Stomach (tissue), 9 donors: ENCODE measurements around the gene DNTT. TPM values are rescaled to one million over a fixed set of nuclear protein-coding genes. Genes with fewer than 3 reads are reported as not detected.
A peak's percentile ranks its signal among the peaks of the same experiment; 100 is the strongest.

Experiments used
- DNase-seq, 2 donors: peaks; one replicate each; pipeline versions ENCODE4 v3.0.0 to v3.0.0-alpha.2; 2013 to 2019
- H3K27ac ChIP-seq, 5 donors: fragments of 200-600 bp in 4 of 5; sonication (generic) in 4 of 5; one replicate each; pipeline ENCODE4 v1.5.1; 2013 to 2019; ENCODE audit warnings: mild to moderate bottlenecking in 1 of 5, moderate library complexity in 1 of 5
- H3K27me3 ChIP-seq, 3 donors: fragments of 200-600 bp; sonication (generic); one replicate each; pipeline ENCODE4 v1.5.1; 2017 to 2019; ENCODE audit warnings: mixed run types in 1 of 3
- H3K36me3 ChIP-seq, 4 donors: fragments of 200-600 bp; sonication (generic); 1 replicate in 3 of 4; 2 replicates in 1 of 4; pipeline ENCODE4 v1.5.1; 2016 to 2019
- H3K4me1 ChIP-seq, 4 donors: fragments of 200-600 bp; sonication (generic); one replicate each; pipeline ENCODE4 v1.5.1; 2016 to 2019
- H3K4me3 ChIP-seq, 4 donors: fragments of 200-600 bp; sonication (generic) in 3 of 4; one replicate each; pipeline ENCODE4 v1.5.1; 2016 to 2019; ENCODE audit warnings: mild to moderate bottlenecking in 1 of 4
- H3K9me3 ChIP-seq, 4 donors: fragments of 200-600 bp; sonication (generic); one replicate each; pipeline ENCODE4 v1.5.1; 2016 to 2019
- EP300 ChIP-seq: sonication (generic); formaldehyde crosslinking; IDR thresholded peaks from one replicate; pipeline ENCODE4 v1.6.1; 2017; ENCODE audit warnings: antibody characterized with exemption
- POLR2A ChIP-seq, 4 donors: fragments of 450-650 bp; IDR thresholded peaks; one replicate each; pipeline ENCODE4 v1.6.1; 2016; ENCODE audit warnings: antibody characterized with exemption in 4 of 4, control low read depth in 2 of 4, mild to moderate bottlenecking in 1 of 4, moderate library complexity in 1 of 4
- POLR2AphosphoS5 ChIP-seq, 3 donors: sonication (generic); formaldehyde crosslinking; IDR thresholded peaks; one replicate each; pipeline ENCODE4 v1.6.1; 2016; ENCODE audit warnings: antibody characterized with exemption in 3 of 3
- WGBS, 5 donors: extraction: QIAGEN DNeasy Blood & Tissue Kit in 3 of 5; methylation state at CpG; one replicate each; pipeline versions ENCODE4 v1.1.5 to v1.1.7; 2013 to 2018; 5-methylcytosine and 5-hydroxymethylcytosine counted together
- intact Hi-C: fragments of 100-400 bp; cut with DNase I; formaldehyde crosslinking; loops from one replicate; pipeline ENCODE4 v1.15.1; 2023; ENCODE audit warnings: low total_unique reads
- polyA plus RNA-seq, 3 donors: library from polyadenylated mRNA; stranded (reverse); fragments of 200-250 nt; gene quantifications; one replicate each; pipeline ENCODE4 v1.2.3, GENCODE V29; 2013
- total RNA-seq, 5 donors: library from RNA; depleted of rRNA; stranded (reverse); fragments of >200 nt; gene quantifications; one replicate each; pipeline versions ENCODE4 v1.1.0 to v1.2.3, GENCODE V29; 2014 to 2016
- TF ChIP-seq, protein P1 (sequence below), 7 experiments: fragments of 450-650 bp in 4 of 7; fragments of 200-600 bp in 3 of 7; sonication (generic) in 3 of 7; IDR thresholded peaks; one replicate each; pipeline ENCODE4 v1.5.1; 2016 to 2019; ENCODE audit warnings: antibody characterized with exemption in 7 of 7, control low read depth in 2 of 7, mild to moderate bottlenecking in 1 of 7
- donor health status: healthy with polysubstance abuse.
- donor health status: Bipolar disorder and iron deficiency.
- donor health status: healthy.

Gene DNTT
- total and polyA plus RNA-seq, 8 donors: not detected

DNA sequence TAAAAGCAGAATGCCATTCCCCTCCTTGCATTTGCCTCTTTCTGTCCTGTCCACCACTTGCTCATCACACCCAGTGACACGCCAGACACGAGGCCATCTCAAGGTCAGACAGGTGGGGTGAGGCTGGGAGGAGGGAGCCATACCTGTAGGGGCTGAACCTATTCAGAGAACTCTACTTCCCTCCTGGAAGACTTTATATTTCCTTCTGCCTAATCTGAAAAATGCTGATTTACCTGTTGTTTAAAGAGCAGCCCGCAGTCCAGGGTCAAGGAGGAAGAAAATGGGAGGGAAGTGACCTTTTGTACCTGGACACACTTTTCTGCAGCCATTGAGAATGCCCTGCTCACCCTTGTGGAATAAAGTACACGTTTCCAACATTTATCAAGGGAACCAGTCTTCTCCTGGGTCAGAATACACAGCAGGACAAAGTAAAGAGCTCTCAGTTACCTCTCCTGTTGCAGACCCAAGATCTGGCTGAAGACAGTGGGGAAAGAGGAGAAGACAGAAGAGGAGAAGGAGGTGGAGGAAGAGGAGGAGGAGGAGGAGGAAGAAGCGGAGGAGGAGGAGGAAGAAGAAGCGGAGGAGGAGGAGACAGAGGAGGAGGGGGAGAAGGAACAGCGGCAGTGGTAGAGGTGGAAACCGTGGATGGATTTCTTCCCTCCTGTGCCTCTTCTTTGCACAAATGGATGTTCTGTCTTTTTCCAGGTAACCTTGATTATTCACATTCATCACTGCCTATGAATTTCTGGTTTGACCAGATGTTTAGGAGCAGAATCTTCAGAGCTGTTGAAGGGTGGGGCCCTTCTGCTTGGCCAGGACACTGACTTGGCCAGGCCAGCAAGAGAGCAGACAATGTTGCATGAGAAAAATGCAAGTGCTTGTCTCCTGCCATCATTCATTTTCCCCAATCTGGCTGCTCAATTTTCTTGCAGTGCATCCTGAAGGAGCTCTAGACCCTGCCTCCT lies 31.6 kb upstream of the DNTT start:
- H3K4me3 ChIP-seq: peak overlapping the region in 1 of 4 donors; percentile 6
- H3K4me1 ChIP-seq: peaks cover 17 to 63% (median 33%) of the 10 kb centered on the region in 4 donors
- no peaks in the 10 kb centered on the region for H3K27me3 ChIP-seq
- TF ChIP-seq, protein P1, sequence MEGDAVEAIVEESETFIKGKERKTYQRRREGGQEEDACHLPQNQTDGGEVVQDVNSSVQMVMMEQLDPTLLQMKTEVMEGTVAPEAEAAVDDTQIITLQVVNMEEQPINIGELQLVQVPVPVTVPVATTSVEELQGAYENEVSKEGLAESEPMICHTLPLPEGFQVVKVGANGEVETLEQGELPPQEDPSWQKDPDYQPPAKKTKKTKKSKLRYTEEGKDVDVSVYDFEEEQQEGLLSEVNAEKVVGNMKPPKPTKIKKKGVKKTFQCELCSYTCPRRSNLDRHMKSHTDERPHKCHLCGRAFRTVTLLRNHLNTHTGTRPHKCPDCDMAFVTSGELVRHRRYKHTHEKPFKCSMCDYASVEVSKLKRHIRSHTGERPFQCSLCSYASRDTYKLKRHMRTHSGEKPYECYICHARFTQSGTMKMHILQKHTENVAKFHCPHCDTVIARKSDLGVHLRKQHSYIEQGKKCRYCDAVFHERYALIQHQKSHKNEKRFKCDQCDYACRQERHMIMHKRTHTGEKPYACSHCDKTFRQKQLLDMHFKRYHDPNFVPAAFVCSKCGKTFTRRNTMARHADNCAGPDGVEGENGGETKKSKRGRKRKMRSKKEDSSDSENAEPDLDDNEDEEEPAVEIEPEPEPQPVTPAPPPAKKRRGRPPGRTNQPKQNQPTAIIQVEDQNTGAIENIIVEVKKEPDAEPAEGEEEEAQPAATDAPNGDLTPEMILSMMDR (IDR thresholded peaks at IDR 0.05): no peak
- TF ChIP-seq POLR2AphosphoS5 (IDR thresholded peaks at IDR 0.05): peak in 1 of 3 donors; percentile 70
- no peak for TF ChIP-seq EP300
- TF ChIP-seq POLR2A (IDR thresholded peaks at IDR 0.05): no peak
- no peak for DNase-seq
- H3K27ac ChIP-seq: peak overlapping the region; percentile 52 to 89 (median 83)
- intact Hi-C loops: no loop called here
- no peaks in the 10 kb centered on the region for H3K9me3 ChIP-seq
- no peaks in the 10 kb centered on the region for H3K36me3 ChIP-seq
- WGBS, 5 donors: 40 to 62% (median 50%) methylated on average over 8 of the region's 8 CpGs

DNA sequence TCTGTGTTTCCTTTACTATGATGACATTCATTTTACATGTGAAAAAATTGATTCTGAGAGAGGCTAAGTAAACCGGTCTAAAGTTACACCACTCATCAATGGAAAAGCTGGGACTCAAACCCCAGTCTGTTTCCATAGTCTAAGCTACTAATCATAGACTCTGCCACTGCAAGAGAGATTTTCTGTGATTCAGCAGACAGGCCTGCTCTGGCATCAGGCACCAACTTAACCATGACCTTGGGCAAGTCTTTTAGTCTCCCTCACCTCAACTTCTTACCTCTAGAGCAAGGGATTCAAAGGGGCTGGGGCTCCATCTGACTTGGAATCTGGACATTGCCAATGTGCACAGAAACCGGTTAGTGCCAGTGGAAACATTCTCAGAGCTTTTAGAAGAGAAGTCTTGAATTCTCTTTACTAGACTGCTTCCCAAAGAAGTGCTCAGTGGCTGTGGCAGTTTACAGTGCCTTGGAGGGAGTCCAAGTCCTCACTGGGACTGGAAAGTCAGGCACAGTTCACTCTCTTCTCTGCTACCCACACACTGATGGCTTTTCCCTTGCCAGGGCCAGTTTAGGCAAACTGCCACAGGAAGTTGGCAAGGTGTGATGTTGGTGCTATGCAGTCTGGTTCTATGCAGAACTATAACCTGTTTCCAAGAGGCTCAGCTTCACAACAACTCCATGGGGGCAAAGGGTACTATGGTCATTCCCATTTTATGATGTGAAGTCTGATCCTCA lies 28.4 kb upstream of the DNTT start:
- no peaks in the 10 kb centered on the region for H3K9me3 ChIP-seq
- peak overlapping the region in 3 of 5 donors; percentile 44 to 76 (median 48) for H3K27ac ChIP-seq
- H3K27me3 ChIP-seq: no peaks in the 10 kb centered on the region
- H3K36me3 ChIP-seq: no peaks in the 10 kb centered on the region
- peak in 1 of 2 donors; percentile 92 for DNase-seq
- intact Hi-C loops: no loop called here
- 53 to 73% (median 64%) methylated on average over 2 of the region's 2 CpGs for WGBS, 5 donors
- peaks cover 17 to 43% (median 29%) of the 10 kb centered on the region in 4 donors for H3K4me1 ChIP-seq
- H3K4me3 ChIP-seq: no peak overlapping the region
- TF ChIP-seq, protein P1 (IDR thresholded peaks at IDR 0.05): no peak
- TF ChIP-seq POLR2AphosphoS5 (IDR thresholded peaks at IDR 0.05) (peak in 2 of 3 donors; percentile 12 to 64), EP300 (no peak)

DNA sequence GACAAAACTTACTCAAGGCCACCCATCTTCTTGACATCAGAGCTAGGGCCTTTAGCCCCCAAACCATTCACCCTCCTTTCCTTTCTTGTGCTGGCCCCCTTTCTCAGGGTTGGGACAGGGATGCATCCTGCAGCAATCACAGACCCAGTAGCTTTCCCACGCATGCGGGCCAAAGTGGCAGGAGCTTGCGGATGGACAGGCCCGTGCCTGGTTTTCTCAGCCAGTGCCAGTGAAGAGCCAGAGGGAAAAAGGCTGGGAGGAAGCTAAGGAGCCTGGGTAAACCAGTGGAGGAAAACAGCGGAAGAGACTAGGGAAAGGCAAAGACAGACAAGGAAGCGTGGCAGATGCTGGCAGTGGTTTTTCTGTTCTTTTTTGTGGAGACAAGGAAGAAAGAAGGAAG lies 27.8 kb upstream of the DNTT start:
- WGBS, 5 donors: 77 to 90% (median 84%) methylated on average over 6 of the region's 6 CpGs

DNA sequence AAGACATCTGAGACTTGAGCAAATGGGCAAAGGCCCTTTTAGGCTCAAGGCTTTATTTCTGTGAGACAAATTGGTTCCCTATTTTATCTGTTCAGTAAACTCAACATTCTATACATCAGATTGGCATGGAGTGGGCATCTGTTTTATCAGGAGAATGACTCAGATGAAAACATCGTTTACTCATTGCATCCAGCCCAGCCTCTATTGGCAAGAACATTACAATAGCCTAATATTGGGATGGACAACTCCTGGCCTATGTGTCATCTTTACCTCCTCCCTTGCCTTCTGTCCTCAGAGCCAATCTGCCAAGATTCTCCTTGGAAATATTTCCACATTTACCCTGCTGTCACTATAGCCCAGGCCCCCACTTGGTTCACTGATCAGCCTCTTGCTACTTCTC lies 27.4 kb upstream of the DNTT start:
- intact Hi-C loops: no loop called here
- Histone ChIP-seq H3K36me3 (no peaks in the 10 kb centered on the region), H3K4me1 (peaks cover 15 to 34% (median 24%) of the 10 kb centered on the region in 4 donors), H3K9me3 (no peaks in the 10 kb centered on the region), H3K27ac (peak overlapping the region in 2 of 5 donors; percentile 16 to 44), H3K27me3 (no peaks in the 10 kb centered on the region), H3K4me3 (no peak overlapping the region)
- no peak for TF ChIP-seq EP300
- no peak for TF ChIP-seq POLR2A (IDR thresholded peaks at IDR 0.05)
- TF ChIP-seq, protein P1 (IDR thresholded peaks at IDR 0.05): no peak
- TF ChIP-seq POLR2AphosphoS5 (IDR thresholded peaks at IDR 0.05): no peak
- no peak for DNase-seq
- WGBS, 5 donors: 36 to 61% (median 37%) methylated on average over 1 of the region's 1 CpG

More for the DNA sequence above, 27.8 kb upstream of the DNTT start:
- no peak overlapping the region for H3K4me3 ChIP-seq
- H3K4me1 ChIP-seq: peaks cover 17 to 38% (median 26%) of the 10 kb centered on the region in 4 donors
- no peaks in the 10 kb centered on the region for H3K27me3 ChIP-seq
- H3K27ac ChIP-seq: peak overlapping the region in 3 of 5 donors; percentile 16 to 48 (median 44)
- DNase-seq: no peak
- no peaks in the 10 kb centered on the region for H3K9me3 ChIP-seq
- intact Hi-C loops: no loop called here
- TF ChIP-seq EP300 (no peak), POLR2AphosphoS5 (IDR thresholded peaks at IDR 0.05) (no peak), POLR2A (IDR thresholded peaks at IDR 0.05) (no peak)
- TF ChIP-seq, protein P1 (IDR thresholded peaks at IDR 0.05): no peak
- H3K36me3 ChIP-seq: no peaks in the 10 kb centered on the region
